Measurements from ENCODE around the gene MDGA2.

MDGA2 gene

GRCh38 chr14:47154276-47154797 is 521.1 kb downstream of the MDGA2 start:
- in situ Hi-C loops (cut with HindIII; ENCODE audit: low sequenced_read_pairs): no loop called here
- no peak overlapping the region for H3K4me3 ChIP-seq (ENCODE audit: low read depth, low read length)
- TF ChIP-seq, protein P1, sequence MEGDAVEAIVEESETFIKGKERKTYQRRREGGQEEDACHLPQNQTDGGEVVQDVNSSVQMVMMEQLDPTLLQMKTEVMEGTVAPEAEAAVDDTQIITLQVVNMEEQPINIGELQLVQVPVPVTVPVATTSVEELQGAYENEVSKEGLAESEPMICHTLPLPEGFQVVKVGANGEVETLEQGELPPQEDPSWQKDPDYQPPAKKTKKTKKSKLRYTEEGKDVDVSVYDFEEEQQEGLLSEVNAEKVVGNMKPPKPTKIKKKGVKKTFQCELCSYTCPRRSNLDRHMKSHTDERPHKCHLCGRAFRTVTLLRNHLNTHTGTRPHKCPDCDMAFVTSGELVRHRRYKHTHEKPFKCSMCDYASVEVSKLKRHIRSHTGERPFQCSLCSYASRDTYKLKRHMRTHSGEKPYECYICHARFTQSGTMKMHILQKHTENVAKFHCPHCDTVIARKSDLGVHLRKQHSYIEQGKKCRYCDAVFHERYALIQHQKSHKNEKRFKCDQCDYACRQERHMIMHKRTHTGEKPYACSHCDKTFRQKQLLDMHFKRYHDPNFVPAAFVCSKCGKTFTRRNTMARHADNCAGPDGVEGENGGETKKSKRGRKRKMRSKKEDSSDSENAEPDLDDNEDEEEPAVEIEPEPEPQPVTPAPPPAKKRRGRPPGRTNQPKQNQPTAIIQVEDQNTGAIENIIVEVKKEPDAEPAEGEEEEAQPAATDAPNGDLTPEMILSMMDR (IDR thresholded peaks at IDR 0.05; ENCODE audit: low read depth, low read length, missing control alignments): no peak
- no peak for DNase-seq (ENCODE audit: low read depth)

DNA sequence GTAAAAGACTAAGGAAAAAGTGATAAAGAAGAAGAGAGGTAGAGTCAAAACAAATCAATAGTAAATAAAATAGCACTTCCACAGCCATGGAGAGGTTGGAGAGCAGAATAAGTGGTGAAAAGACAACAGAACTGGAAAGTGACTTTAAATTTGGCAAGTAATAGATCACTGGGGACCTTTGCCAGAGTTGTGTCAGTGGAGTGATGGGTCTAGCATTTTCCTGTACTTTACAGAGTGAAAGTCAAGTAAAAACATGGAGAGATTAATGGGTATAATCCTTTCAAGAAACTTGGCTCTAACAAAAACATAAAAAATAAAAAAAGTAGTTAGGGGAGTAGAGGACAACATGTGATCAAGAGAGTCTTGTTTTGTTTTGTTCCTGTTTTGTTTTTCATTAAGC is 521.7 kb downstream of the MDGA2 start:
- DNase-seq (ENCODE audit: low read depth): no peak
- TF ChIP-seq, protein P1 (IDR thresholded peaks at IDR 0.05; ENCODE audit: low read depth, low read length, missing control alignments): no peak
- no peak overlapping the region for H3K4me3 ChIP-seq (ENCODE audit: low read depth, low read length)
- in situ Hi-C loops (cut with HindIII; ENCODE audit: low sequenced_read_pairs): no loop called here

GRCh38 chr14:47150267-47150666 is 525.1 kb downstream of the MDGA2 start:
- TF ChIP-seq, protein P1 (IDR thresholded peaks at IDR 0.05; ENCODE audit: low read depth, low read length, missing control alignments): no peak
- in situ Hi-C loops (cut with HindIII; ENCODE audit: low sequenced_read_pairs): no loop called here
- DNase-seq (ENCODE audit: low read depth): no peak
- no peak overlapping the region for H3K4me3 ChIP-seq (ENCODE audit: low read depth, low read length)

GRCh38 chr14:47149326-47149725 is 526.1 kb downstream of the MDGA2 start:
- no peak for DNase-seq (ENCODE audit: low read depth)
- TF ChIP-seq, protein P1 (IDR thresholded peaks at IDR 0.05; ENCODE audit: low read depth, low read length, missing control alignments): no peak
- no peak overlapping the region for H3K4me3 ChIP-seq (ENCODE audit: low read depth, low read length)
- in situ Hi-C loops (cut with HindIII; ENCODE audit: low sequenced_read_pairs): no loop called here

DNA sequence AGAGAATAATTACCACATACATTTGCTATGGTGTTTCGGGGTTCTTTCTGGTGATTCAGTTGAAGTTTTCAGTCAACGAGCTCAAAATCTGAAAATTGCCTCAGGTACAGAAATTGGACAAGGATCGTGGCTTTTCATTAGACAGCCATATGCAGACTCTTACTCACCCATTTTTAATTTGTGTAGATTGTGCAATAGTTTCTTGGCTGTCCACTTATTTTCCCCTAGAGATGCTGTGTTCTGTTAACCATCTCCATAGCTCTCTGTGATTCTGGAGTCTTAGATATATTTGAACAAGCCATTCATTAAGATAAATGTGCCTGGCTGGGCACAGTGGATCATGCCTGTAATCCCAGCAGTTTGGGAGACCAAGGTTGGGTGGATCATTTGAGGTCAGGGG is 526.7 kb downstream of the MDGA2 start:
- H3K4me3 ChIP-seq (ENCODE audit: low read depth, low read length): no peak overlapping the region
- TF ChIP-seq, protein P1 (IDR thresholded peaks at IDR 0.05; ENCODE audit: low read depth, low read length, missing control alignments): no peak
- no peak for DNase-seq (ENCODE audit: low read depth)
- in situ Hi-C loops (cut with HindIII; ENCODE audit: low sequenced_read_pairs): no loop called here

- no peak overlapping the region for H3K4me3 ChIP-seq (ENCODE audit: low read depth, low read length)
- TF ChIP-seq, protein P1 (IDR thresholded peaks at IDR 0.05; ENCODE audit: low read depth, low read length, missing control alignments): no peak
- DNase-seq (ENCODE audit: low read depth): no peak
- in situ Hi-C loops (cut with HindIII; ENCODE audit: low sequenced_read_pairs): no loop called here
Observed at GRCh38 chr14:47120645-47121044, 554.8 kb downstream of the MDGA2 start.

- DNase-seq (ENCODE audit: low read depth): no peak
- no peak overlapping the region for H3K4me3 ChIP-seq (ENCODE audit: low read depth, low read length)
- in situ Hi-C loops (cut with HindIII; ENCODE audit: low sequenced_read_pairs): no loop called here
- TF ChIP-seq, protein P1 (IDR thresholded peaks at IDR 0.05; ENCODE audit: low read depth, low read length, missing control alignments): no peak
Observed at GRCh38 chr14:47103771-47104170, 571.6 kb downstream of the MDGA2 start.
